GM21423 (cell line): ENCODE results near the gene HPCAL1.

Experiments used
- ATAC-seq: cut with Tn5 transposase; IDR thresholded peaks from one replicate; pipeline ENCODE4 v1.9.1; 2021; ENCODE audit warnings: mild to moderate bottlenecking, moderate library complexity; ENCODE audit not compliant: unreplicated experiment

HPCAL1 gene

DNA sequence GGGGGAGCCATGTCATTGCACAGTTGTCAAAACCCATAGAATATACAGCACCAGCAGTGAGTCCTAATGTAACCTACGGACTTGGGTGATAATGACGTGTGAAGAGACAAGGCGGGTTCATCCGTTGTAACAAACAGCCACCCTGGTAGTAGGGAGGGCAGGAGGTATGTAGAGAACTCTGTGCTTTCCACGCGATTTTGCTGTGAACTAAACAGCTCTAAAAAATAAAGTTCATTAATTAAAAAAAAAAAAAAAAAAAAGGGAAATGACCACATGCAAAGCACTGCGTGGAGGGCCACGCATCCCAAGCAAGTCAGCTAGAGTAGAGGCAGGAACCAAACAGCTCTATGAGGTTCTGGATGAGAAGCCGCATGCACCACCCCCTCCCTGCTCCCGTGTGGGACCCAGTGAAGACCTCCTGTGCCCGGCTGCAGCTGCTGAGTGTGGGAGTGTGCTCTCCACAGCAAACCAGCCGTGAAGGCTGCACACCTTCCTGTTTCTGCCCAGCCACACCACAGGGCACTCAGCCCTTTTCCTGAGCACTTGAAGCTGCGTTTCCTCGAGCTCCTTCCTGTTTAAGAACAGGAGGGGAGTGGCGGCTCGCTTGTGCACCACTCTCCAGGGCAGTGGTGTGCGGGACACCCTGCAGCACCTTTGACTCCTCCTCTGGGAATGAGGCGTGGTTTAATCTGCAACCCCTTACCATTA, 79.8 kb downstream of the HPCAL1 start:
- ATAC-seq: peak; percentile 56

DNA sequence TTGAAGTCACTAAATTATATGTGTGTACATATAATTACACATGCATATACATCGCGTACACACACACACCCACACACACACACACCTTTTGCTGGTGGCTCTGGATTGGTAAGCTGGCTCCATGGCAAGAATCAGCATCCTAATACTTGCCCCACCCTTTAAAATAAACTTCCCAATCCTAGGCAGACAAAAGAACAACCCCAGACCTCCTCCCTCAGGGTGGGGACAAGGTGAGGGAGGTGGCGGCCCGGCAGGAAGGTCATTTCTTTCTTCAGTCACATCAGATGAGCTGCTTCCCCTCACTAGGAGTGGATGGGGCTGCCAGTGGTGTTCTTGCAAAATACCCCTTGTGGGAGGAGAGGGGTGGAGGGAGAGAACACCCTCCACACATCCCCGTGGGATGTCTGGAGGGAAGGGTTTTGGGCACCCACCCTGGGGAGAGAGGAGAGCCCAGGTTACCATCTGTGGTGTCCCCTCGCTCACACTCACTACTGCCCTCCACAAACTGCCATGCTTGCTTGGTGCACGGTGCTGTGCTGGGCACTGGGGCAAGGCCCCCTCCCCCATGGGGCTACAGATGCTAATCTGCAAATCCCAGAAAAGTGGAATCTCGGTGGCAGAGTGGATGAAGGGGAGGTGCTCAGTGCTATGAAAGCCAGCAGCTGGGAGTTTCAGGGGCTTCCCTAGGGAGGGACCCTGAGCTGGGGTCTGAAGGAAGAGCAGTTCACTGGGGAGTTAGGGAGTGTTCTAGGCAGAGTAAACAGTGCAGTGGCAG, 81.4 kb downstream of the HPCAL1 start:
- ATAC-seq: no peak

DNA sequence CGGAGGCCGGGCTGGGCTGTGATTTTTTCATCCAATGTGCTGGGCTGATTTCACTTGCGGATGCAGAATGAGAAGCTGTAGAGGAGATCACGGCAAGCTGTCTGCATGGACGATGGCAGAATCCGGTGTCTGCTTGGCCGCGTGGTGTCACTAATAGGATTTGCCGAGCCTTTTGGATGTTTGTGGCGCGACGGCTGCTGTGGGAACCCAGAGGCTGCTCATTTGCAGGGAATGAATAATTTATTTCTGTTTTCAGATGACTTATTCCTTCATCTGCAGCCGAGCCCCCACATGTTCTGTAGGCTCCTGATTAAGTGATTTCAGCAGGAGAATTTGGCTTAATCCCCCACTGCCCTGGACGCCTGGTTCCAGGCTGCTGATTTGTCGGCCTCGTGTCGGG, 82.8 kb downstream of the HPCAL1 start:
- no peak for ATAC-seq

DNA sequence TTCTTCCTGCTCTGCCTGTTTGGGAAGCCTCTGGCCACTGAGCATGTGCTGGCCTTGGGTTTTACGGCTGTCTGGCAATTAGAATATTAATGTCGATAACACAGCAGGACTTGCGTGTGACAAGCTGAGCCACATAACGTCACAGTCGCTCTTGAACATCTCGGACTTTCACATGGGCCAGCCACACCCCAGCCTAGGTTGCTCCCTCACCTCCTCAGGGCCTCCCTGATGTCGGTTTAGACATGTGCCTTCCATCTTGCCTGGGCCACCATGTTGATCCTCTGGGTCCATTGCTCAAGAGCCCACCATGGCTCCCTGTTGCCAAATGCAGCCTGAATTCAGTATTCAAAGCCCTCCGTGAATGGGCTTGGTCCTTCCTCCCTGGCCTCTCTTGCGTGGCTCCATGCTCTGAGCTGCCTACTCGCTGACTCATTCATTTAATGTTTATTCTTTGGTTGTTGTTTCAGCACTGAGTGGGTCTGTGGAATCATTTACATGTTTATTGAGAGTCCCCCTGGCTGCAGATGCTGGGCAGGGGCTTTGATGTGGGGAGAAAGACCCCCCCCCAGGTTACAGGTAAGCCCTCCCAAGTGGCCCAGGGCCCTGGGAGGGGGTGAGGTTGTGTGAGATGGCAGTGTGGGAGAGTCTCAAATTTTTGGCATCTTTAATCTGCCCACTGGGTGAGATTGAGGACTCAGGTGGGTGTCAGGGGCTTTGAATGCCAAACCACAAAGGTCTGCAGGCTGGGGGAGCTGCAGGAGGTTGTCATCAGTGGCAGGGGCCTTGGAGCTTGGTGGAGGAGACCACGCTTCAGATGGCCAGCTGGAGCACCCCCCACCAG, 83.4 kb downstream of the HPCAL1 start:
- no peak for ATAC-seq

DNA sequence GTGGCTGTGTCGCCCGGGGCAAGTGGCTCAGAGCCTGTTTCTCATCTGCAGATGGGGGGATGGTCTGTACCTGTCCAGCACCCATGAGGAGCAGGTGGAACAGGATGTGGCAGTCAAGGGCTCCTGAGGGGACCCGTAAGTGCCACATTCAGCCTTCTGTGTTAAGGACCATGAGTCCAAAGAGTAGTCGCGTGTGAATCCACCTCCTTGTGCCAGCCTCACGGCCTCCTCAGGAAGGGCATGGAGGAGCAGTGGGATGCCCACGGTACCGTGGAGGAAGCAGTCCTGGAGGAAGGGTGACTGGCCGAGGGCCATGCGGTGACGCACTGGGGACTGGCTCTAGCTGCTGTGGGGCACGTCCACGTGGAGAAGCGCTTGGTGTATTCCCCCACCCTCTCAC, 84.3 kb downstream of the HPCAL1 start:
- ATAC-seq: no peak

DNA sequence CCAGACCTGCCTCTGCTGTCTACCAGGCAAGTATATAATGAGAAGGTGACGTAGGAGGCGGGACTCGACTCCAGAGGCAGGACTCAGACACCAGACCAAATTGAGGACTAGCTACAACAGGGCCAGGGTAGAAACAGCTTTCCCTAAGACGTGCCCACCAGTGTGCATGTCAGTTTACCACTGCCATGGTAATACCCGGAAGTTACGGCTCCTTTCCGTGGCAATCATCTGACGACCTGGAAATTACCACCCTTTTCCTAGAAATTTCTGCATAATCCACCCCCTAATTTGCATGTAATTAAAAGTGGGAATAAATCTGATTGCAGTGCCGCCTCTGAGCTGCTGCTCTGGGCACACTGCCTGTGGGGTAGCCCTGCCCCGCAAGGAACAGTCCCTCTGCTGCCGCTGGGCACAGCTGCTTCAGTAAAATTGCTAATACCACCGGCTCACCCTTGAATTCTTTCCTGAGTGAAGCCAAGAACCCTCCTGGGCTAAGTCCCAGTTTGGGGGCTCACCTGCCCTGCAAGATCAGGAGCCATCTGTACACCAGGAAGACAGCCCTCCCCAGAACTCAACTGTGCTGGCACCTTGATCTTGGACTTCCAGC, 86.4 kb downstream of the HPCAL1 start:
- ATAC-seq: no peak

DNA sequence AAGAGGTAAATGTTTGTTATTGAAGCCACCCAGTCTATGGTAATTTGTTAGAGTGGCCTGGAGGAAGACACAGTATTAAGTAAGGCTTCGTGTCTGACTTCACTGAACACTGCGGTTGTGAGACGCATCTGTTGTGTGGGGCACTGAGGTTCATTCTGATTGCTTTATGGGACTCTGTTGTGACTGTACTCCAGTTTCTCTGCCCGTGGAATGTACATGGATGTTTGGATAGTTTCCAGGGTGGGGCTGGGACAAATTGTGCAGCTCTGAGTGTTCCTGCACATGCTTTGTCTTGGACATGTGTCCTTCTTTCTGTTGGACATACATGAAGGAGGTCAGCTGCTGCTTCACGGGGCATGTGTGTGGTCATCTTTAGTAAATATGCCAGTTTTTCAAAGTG, 86.9 kb downstream of the HPCAL1 start:
- no peak for ATAC-seq

DNA sequence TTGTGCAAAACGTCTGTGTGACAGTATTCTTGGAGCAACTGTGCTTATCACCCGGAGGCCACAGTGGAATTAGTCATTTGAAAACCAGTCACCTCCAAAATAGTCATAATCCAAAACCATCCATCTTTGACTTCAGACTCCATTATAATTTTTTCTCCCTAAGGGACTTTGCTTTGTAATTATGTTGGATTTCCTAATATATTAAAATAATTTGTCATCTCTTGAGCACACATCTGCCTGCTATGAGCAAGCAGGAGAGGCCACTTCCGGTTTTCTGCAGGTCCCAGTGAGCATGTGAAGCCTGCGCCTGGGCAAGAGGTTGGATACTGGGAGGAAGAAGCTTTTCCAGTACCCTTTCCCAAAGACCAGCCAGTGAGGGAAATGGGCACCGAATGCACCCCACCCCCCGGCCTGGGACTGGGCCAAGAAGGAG, 87.7 kb downstream of the HPCAL1 start:
- no peak for ATAC-seq

DNA sequence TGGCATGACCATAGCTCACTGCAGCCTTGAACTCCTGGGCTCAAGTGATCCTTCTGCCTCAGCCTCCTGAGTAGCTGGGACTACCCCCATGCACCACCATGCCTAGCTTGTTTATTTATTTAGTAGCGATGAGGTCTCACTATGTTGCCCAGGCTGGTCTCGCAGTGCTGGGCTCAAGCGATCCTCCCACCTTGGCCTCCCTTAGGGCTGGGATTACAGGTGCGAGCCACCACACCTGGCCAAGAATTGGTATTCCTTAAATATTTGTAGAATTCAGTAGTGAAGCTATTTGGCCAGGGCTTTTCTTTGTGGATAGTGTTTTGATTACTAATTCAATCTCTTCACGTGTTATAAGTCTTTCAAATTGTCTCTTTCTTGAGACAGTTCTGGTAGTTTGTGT, 89.4 kb downstream of the HPCAL1 start:
- no peak for ATAC-seq

DNA sequence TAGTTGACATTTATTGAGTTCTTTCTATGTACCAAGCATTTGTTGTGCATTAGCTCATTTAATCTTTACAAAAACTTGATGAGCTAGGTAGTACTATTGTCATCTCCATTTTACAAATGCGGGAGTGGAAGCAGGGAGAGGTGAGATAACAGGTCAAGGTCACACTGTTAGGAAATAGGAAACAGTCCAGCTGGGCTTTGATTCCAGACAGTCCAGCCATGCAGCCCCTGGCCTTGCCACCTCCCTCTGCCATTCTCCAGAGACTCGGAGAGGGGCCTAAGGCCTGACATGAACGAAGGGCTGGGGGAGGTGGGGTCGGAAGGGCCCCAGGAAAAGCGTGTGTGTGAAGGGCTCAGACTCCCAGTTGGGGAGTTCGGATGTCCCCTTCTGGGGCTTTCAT, 89.8 kb downstream of the HPCAL1 start:
- no peak for ATAC-seq

DNA sequence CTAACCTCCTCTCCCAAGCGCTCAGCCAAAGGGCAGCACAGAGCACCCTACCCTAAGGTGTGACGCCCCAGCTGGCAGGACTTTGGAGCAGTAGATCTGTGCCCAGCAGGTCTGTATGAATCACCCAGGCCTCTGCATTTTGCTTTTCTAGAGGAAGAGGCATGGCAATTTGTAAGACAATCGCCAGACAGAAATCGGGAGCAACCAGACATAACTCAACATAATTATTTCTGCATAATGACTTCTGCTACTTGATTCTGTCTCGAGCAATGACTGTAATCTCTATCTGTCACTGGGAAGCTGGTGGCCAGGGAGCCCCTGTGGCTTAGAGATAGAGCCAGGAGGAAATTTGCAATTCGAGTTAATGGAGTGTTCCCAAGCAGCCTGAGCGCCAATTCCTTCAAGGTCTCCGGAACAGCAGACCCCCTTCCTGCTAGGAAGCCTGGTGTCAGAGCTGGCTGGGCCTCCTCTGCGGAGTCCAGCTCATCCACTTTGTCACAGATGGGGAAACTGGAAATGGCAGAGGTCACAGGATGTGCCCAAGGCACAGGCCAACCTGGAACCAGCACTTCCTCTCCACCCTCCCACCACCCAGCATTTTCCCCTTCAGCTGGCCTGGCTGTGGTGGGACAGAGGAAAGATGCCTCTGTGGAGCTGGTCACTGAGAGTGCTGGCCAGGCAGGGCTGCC, 90.4 kb downstream of the HPCAL1 start:
- ATAC-seq: no peak

DNA sequence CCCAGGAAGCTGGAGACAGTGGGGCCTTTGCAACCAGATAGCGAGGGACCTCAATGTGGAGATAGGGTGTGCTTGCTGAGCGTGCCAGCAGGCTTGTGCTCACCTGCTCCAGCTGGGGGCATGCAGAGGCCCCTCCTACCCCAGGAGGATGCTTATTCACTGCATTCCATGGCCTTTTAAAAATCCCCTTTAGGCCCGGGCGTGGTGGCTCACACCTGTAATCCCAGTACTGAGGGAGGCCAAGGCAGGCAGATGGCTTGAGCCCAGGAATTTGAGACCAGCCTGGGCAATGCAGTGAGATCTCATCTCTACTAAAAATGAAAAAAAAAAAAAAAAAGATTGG, 90.9 kb downstream of the HPCAL1 start:
- no peak for ATAC-seq

DNA sequence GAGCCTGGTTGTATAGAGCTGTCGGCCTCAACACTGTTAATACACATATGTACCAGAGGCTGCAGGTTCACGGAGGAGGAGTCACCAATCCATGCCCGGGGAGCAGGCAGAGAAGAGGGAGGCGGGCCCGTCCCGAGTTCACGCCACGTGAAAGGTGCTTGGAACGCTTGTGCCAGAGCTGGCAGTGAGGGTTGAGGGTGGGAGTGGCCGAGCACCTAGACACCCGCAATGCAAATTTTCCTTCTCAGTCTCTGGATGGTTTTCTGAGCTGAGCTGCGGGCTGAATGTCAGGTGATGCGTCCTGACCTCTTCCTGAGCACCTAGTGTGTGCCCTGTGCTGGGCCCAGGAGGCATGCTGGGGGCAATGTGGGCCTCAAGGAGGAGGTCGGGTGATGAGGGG, 93.2 kb downstream of the HPCAL1 start:
- no peak for ATAC-seq

DNA sequence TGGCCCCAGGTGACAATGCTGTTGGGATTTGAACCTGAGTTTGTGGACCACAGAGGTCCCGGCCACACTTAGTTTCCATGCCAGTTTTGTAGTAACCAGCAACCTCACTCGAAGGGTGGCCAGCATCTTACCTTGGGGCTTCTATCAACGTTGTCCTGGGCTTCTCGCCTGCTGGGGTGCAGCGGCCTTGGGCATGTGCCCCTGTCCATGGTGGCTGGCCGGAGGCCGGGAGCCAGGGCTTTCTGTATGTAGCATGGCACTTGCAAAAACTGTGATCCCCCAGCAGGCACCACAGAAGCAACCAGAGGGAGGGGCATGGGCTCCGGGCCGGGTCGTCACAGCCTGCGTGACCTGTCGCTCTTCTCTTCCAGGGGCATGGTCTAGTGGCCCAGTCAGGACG, 93.8 kb downstream of the HPCAL1 start:
- ATAC-seq: no peak

DNA sequence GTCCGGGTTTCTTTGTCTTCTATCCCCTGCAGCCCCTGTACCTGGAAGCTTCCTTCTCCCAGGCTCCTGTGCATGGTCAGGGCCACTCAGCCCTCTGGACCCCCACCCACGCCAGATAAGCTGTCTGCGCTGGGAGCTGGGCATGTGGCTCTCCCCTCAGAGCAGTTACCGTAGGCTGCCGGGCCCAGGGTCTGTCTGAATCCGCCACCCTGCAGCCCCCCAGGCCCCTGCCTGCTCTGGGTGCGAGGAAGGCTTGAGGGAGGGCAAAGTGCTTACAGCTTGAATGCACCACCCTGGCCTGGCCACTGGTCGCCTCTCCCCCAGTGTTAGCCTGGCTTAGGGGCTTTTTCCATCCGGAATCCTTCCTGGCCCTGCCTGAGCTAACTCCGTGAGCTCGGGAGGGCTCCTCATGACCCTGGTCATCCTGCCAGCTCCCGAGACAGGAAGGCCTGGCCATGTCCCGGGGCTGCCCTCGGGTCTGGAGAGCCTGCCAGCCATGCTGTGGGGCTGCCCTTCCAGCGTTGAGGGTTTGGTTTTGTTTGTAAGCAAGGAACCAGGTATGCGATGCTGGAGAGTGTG, 94.7 kb downstream of the HPCAL1 start:
- ATAC-seq: no peak

DNA sequence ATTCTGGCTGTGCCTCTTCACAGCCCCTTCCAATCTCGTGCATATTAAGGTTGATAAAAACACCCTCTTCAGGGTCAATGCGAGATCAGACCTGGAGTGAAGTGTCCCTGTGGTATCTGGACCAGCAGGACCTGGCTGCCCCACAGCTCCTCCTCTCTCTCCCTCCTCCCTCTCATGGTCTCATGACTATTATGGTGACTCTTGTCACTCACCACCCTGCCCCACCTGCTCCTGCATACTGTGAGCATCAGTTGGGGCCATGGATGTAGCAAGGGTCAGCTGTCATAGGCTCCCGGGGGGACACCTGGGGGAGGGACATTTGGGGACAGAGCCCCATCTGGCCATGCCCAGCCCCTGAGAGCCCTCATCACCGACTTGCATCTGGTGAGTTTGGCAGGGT, 95.2 kb downstream of the HPCAL1 start:
- ATAC-seq: no peak

DNA sequence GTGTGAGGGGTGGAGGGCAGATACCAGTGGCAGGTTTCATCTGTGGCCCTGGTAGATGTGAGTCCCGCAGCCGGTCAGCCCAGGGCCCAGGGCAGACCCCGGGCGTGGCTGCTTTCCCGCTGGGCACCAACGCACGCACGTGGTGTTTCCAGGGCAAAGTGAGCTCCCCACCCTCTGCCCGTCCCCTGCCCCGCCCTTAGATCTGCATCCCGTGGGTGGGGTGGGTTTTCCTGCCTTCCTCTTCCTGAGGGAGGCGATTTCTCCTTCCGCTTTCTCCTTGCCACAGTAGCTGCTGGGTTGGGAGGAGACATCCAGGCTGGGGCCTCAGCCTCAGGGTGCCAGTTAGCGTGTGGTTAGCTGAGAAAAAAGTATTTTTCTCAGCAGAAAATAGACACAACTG, 95.8 kb downstream of the HPCAL1 start:
- ATAC-seq: no peak

DNA sequence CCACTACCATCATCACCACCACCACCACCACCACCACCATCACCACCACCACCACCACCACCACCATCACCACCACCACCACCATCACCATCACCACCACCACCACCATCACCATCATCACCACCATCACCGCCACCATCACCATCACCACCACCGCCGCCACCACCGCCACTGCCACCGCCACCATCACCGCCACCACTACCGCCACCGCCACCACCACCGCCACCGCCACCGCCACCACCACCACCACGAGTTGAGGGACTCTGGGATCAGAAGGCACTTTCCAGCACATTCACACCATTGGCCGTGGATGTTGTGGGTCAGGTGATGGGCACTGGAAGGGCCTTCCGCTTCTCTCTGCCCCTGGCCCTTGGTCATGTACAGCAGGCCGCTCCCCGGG, 96.7 kb downstream of the HPCAL1 start:
- ATAC-seq: no peak

DNA sequence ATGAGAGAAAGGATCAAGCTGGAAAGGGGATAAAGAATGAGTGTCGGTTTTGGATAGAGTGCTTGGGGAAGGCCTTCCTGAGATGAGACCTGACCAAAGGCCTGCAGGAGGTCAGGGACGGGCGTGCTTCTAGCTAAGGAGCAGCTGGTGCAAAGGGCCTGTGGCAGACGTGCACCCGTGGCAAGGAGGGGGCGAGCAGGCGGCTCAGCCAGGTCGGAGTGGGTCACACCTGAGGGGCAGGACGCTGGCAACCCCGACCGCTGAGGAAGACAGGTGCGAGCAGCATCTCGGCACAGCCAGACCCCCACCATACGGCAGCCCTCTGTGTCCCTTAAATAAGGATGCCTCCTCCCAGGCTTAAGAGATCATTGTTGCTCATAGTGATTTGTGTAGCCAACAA, 97.3 kb downstream of the HPCAL1 start:
- ATAC-seq: no peak

DNA sequence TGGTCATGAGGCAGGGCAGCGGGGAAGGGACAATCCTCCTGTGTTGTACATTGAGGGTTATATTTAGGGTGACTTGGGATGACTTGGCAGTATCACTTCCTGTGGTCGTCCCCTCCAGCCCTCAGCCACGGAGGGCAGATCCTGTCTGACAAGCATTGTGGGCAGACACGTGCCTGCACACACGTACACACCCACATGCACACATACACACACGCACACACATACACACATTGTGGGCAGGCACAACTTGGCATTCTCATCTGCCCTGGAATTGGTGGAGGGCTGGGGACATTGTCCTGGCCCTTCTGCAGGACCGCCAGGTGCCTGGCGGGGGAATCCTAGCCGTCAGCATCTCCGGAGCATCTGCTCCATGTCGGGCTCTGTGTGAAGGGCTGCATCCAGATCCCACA, 97.9 kb downstream of the HPCAL1 start:
- ATAC-seq: peak; percentile 59
